HG03354 (cell line): ENCODE data around the gene SEMA6D.

Experiments
- ATAC-seq: cut with Tn5 transposase; IDR thresholded peaks from one replicate; pipeline ENCODE4 v1.9.1; 2021; ENCODE audit warnings: mild to moderate bottlenecking; ENCODE audit not compliant: unreplicated experiment, poor library complexity, severe bottlenecking

Gene SEMA6D, protein sequence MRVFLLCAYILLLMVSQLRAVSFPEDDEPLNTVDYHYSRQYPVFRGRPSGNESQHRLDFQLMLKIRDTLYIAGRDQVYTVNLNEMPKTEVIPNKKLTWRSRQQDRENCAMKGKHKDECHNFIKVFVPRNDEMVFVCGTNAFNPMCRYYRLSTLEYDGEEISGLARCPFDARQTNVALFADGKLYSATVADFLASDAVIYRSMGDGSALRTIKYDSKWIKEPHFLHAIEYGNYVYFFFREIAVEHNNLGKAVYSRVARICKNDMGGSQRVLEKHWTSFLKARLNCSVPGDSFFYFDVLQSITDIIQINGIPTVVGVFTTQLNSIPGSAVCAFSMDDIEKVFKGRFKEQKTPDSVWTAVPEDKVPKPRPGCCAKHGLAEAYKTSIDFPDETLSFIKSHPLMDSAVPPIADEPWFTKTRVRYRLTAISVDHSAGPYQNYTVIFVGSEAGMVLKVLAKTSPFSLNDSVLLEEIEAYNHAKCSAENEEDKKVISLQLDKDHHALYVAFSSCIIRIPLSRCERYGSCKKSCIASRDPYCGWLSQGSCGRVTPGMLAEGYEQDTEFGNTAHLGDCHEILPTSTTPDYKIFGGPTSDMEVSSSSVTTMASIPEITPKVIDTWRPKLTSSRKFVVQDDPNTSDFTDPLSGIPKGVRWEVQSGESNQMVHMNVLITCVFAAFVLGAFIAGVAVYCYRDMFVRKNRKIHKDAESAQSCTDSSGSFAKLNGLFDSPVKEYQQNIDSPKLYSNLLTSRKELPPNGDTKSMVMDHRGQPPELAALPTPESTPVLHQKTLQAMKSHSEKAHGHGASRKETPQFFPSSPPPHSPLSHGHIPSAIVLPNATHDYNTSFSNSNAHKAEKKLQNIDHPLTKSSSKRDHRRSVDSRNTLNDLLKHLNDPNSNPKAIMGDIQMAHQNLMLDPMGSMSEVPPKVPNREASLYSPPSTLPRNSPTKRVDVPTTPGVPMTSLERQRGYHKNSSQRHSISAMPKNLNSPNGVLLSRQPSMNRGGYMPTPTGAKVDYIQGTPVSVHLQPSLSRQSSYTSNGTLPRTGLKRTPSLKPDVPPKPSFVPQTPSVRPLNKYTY

DNA sequence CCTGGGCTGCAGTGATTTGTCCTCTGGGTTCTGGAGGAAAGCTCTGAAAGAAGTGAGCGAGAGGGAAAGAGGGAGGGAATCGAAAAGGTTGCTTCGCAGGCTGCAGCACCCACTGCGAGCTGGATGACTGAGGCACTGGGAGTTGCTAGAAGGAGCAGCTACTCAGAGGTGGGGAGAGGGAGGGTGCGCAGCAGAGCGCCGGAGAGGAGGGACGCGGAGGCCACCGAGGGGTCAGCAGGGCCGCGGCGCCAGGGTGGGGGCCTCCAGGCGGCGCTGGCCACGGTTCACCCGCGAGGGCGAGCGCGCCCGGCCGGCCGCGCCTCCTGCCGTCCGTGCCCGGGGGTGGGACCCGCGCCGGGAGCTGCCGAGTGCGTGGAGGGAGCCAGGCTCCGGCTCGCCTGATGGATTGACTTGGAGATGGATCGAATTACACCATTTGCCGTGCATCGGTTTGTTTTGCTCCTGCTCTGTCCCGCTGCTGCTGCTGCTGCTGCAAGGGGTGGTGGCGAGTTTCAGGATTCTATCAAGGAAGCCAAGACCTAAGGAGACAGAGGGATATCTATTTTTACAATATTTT lies at the start of gene SEMA6D:
Gene SEMA6D (plus strand): TSS at position 470 of the 577 bp plus-strand sequence. CDS start 42,294 bp downstream, outside the sequence.
- no peak for ATAC-seq

DNA sequence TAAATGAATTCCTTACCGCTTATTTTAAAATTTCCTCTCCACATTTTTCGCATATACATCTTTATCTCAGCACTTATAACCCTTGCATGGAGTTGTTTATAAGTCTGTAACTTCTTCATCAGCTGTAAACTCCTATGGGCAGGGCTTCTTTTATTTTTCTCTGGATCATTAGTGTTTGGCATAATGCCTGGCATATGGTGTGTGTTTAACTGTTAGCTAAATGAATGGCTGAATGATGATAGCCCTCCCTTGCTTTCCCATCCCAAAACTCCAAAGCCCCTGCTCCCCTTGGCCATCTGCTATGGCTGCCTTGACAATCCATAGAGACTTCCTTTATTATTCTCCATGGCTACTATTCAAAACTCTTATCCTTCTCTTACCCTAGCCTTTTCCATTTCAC lies 48.1 kb upstream of the SEMA6D start:
- ATAC-seq: no peak

DNA sequence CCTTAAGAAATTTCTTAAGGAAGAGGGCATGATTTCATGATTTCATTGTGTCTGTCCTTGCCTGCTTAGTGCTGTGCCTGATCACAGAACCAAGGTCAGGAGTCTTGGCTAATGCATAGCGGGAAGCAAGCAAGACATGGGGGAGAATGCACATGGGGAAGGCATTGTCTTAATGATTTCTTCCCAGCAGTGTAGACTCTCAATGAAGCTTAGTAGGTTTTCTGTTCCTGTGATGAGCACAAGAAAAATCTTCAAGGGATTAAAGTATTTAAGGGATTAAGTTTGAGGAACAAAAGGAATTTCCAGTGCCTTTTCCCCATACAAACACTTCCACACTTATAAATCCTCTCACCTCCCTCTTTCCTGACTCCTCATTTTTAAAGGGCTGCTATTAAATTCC lies 46.9 kb upstream of the SEMA6D start:
- no peak for ATAC-seq

DNA sequence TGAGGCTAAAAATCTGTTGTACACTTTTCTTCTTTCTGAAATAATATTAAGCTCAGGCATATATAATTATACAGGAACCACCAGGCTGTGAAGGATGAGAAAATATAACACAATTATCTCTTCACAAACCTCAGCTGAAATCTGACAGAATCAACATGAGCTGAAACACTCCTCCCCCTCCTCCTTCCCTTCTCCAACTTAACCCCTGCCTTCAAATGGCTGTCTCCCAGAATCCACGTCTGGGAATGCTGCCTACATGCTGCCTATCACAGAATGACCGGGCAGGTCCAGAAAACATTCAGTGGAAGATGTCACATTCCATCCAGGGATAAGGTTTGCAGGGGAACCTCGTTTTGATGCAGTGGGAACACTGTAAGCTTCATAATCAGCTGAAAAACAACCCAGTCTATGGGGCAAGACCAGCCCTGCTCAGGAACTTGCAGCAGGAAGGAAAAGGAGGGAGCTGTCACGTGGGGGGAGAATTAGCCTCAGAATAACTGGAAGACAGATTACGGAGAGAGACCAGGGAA lies 44.0 kb upstream of the SEMA6D start:
- ATAC-seq: no peak

DNA sequence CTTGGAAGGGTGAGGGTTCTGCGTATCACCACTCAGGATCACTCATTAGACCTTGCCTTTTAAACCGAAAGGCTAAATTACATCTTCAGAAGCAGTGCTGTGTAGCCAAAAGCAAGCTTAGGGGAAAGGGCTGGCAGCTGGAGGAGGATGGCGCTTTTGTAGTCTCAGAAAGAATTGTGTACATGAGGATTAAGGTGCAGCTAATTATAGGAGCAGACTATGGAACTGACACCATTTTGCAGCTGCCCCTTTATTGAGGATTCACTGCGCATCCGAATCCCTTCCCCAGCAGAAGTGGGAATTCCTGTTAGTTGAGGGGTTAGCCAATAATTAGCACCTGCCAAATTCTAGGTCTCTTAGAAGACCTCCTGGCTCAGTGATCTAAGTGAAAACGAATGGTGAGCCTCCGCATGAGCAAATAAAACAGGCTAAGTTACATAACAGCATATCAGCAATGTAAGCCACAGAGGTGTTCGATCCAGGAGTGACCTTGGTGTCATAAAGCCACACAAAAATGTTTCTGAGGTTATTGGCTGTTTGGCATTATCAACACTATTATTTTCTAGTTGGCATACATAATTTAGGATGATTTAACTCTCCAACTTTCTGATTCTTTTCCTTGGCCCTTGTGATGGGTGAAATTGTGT lies 42.6 kb upstream of the SEMA6D start:
- ATAC-seq: no peak

DNA sequence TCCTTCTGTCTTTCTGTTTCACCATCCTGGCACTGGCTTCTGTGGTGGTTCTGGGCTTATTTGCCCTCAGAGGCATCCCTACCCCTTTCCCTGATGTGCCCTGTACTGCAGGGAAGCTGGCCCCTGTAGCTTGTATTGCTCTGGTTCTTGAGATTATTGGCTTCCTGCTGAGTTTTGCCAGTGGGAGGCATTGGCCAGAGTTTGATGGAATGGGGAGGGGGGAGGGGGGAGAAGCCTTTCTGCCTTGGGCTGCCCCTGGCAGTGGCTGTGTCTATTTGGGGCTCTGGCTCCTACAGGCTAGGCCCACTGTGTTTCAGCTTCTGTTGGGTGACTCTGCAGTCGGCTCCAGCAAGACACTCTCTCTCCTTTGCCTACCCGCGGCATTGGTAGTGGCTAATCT lies 41.6 kb upstream of the SEMA6D start:
- ATAC-seq: no peak

DNA sequence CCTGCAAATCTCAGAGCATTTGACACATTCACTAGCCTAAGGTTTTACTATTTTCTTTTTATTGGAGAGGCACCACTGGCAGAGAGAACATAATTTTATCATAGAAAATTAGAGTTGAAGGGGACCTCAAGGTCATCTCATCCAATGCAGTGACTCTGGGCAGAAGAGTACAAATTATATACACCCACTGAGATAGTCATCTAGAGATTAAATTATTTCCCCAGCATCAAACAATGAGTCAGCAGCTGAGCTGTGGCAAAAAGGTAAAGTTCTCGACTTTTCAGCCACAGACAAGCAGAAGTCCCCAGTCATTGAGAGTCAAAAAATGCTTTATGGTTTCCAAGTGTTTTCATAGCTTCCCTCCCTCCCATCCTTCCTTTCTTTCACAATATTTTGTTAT lies 39.3 kb upstream of the SEMA6D start:
- no peak for ATAC-seq

DNA sequence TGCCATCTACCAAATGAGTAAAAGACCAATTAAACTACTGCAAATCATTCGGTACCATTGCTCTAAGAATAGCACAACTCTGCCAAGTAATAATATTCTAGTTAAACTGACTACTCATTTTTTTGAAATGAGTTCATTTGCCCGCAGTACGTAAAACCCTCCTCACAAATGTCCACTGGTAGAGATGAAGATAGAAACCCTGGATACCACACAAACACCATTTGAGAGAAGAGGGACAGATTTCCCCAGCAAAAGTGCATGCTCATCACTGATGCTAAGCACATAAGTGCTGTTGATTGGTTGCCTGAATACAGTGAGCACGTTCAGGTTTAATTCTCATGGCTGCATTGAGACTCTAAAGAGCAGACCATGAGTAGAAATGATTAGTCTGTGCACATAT lies 34.6 kb upstream of the SEMA6D start:
- no peak for ATAC-seq

DNA sequence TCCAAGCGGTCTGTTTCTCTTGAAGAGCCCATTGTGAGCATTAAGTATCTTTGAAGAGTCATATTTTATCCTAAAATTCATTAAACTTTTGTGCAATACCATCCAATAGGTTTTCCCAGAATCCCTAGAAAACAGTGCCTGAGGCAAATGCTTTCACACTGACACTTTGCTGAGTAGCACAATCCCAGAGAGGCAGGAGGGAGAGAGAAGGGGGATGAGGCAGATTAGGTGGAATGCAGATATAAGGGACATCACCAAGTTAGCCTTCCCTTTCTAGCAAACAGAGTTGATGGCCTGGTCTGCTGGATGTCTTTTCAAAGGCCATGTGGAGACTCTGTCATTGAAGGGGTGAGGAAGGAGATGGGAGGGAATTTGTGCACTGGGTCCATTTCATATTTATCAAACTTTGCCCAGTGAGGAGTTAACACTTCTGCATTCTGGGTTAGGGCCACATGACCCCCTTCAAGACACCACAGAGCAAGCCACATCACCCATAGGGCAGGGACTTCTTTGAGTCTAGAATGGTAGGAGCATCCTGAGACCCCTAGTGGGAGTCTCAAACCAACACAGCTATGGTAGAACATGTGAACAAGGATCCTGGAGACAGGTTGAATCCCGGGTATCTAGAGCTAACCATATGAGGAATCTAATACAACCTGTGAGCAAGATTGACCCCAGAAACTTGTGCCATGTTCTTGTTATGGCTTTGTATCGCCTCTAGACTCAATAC lies 32.0 kb upstream of the SEMA6D start:
- ATAC-seq: no peak

DNA sequence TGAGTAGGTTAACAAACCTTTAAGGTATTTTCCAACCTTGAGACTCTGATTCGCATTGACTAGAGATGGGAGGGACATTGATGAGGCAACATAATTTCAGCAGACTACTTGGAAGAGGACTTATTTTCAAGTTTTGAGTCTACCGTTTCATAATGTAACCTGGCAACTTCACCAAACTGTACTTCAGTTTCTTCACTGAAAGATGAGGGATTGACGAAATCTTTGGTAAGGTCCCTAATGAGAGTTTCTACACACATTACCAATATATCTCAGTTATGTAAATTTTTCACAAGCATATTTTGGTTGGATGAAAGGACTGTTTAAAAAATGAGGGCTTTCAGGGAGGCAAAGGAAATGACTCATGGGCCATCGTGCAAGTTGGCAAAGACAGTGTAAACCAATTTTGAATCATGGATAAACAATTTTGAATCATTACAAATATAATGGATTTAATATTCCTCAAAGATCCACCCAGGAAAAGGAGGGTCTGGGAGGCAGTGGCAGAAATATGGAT lies 28.7 kb upstream of the SEMA6D start:
- ATAC-seq: no peak

DNA sequence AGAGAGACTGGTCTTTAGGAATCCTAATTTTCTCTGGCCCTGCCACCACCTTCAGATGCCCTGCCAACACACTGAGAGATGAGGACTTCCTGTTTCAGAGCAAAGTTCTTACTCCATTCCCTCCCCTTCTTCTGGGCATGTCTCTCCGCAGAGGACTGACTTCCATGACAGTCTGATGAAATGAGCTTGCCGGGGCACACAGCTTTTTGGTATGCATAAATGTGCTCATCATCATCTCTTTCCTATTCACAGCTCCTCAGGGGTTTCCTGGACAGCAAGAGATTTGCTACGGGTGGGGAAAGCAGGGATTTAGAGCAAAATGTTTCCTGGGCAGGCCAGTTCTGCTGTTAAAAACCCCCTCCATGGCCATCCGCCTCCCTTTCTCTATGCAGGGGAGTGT lies 27.6 kb upstream of the SEMA6D start:
- ATAC-seq: no peak

DNA sequence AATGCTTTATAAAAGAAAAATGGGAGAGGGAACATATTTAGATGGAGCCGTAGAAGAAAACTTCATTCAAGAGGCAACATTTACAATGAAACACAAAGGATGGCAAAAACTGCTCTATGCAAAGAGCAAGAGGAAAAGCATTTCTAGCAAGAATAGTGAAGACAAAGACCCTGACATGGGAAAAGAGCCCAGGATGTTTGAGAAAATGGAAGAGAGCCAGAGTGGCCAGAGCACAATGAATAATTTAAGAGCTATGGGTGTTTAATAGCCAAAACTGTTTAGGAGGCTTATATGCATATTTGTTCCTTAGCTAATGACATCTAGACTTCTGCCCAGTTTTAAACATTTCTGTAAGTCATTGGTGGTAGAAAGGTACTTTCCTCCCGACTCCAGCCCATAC lies 25.4 kb upstream of the SEMA6D start:
- ATAC-seq: no peak

DNA sequence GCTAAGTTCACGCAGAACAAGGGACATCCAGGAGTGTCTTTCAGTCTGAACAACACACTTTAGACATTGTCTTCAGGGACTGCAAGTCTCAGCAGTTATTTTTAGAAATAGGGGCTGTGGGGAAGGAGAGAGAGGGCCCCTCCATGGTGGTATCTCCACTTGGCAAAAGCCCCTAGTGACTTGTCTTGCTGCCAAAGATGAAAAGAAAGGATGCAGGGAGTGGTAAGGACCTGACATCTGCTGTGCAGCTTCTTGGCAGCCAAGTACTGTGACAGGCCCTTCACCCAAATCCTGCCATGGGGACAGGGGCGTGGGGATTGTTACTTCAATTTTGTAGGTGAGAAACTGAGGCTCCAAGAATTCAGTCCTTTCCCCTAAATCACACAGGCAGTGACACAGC lies 21.0 kb upstream of the SEMA6D start:
- no peak for ATAC-seq

DNA sequence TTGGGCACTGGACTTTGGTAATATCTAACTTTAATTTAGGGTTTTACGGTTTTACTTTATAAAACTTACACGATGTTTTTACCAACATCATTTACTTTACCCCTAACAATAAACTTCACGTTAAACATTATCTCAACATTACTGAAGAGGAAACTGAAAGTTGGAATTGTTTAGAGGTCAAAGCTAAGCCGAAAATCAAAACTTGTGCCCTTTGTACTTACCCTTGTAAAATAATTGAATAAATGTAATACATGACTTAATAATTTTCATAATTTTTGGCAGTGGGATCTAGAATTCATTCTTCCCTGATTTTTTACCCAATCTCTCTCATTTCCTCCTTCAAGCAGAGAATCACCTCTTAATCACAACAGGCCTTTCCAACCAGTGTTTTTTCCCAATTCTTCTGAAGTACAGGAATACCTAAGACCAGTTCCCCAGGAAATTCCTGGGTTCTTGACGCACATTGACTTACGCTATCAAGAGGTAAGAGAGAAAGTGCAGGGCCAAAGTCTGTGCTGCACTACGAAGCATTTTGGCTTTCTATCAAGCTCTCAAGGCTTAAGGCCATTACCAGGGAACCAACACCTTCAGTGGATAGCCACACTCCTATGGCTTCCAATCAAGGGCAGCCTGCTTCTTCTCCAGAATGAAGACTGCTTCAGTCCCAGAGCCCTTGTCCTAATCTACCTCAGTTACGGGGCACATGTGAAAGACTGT lies 11.9 kb upstream of the SEMA6D start:
- no peak for ATAC-seq

DNA sequence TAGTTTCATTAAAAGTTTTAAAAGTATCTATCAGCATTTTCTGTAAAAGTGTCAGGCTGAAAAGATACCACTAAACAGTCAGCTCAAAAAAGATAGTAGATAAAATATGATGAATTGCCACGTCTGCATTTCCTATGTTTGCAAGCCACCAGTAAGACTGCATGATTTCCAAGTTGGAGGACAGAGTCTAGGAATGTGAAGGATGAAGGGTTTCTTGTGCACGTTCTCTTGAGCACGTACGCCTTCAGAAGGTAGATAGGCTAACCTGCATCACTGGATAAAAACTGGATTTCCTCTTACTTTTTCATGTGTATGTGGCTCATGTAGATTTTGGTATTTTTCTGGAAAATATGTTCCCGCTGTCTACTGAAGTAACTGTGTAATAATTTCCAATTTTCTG lies 9.9 kb upstream of the SEMA6D start:
- no peak for ATAC-seq

DNA sequence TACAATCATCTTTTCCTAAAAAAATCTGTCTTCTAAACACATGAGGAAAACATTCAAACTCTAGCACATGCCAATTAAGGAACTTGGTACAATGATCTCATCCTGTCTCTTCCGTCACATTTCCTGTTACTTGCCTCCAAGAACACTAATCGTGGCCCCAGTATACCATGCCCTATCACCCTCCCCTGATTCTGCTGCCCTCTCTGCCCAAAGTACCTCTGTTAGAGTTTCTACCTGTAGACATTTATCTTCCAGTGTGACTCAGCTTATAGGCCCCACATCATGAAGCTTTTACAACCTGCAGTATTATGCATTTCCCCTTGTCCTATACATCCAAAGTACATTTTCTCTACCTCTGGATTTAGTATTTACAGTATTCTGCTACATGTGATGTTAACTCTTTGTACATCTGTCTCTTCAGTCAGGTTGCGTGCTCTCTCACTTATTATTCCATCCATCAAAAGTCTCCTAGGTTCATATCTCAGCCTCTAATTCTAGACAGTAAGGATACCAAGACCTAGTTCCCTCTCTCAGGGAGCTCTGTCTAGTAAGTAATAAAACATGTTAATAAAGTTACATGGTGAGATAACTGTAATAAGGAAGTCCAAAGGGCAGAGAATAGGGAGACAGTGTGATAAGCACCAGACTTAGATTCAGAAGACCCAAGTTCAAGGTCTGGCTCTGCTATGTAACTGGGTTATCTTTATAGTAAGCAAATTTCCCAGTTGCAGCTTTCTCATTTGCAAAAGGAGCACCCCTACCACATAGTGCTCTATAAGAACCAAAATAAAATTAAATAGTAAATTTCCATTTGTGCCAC lies 8.9 kb upstream of the SEMA6D start:
- ATAC-seq: no peak

DNA sequence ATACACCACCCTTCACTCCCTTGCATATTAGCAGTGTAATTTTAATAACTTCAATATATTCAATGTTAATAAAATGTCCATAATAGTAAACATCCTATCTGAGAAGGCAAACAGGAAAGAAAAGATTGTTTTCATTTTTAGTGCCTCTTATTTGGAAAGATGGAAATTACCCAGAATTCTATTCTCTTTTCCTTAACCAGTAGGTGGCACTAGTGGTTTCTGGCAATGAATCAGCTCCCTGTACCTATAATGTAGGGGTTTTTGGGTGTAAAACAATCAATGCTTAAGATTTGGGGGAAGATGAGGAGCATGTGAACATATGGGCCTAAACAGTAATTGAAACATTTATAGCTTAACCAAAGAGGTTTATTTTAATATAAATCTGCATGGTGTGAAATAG lies 5.7 kb upstream of the SEMA6D start:
- no peak for ATAC-seq
